Ishikawa (cell line): ENCODE results near the gene ZIC2.

Source experiments
- CEBPB ChIP-seq: IDR thresholded peaks from 2 replicates; pipeline ENCODE4 v1.6.1; 2012
- CREB1 ChIP-seq: IDR thresholded peaks from 2 replicates; pipeline ENCODE4 v1.6.1; 2012; ENCODE audit warnings: low read depth
- EGR1 ChIP-seq: IDR thresholded peaks from 2 replicates; pipeline ENCODE4 v1.6.1; 2012
- EP300 ChIP-seq: IDR thresholded peaks from 2 replicates; pipeline ENCODE4 v1.6.1; 2012; ENCODE audit warnings: borderline replicate concordance
- FOXM1 ChIP-seq: IDR thresholded peaks from 2 replicates; pipeline ENCODE4 v1.6.1; 2012; ENCODE audit warnings: low read depth, borderline replicate concordance
- NFIC ChIP-seq: IDR thresholded peaks from 2 replicates; pipeline ENCODE4 v1.6.1; 2012
- RAD21 ChIP-seq: IDR thresholded peaks from 2 replicates; pipeline ENCODE4 v1.6.1; 2012; ENCODE audit warnings: low read depth
- REST ChIP-seq: IDR thresholded peaks from 2 replicates; pipeline ENCODE4 v1.6.1; 2012; ENCODE audit warnings: low read depth, mild to moderate bottlenecking
- TAF1 ChIP-seq: IDR thresholded peaks from 2 replicates; pipeline ENCODE4 v1.6.1; 2012; ENCODE audit warnings: low read depth, mild to moderate bottlenecking
- TCF12 ChIP-seq: IDR thresholded peaks from 2 replicates; pipeline ENCODE4 v1.6.1; 2012; ENCODE audit warnings: low read depth
- TEAD4 ChIP-seq: IDR thresholded peaks from 2 replicates; pipeline ENCODE4 v1.6.1; 2012
- YY1 ChIP-seq: IDR thresholded peaks from 2 replicates; pipeline ENCODE4 v1.6.1; 2012; ENCODE audit warnings: low read depth
- ZBTB7A ChIP-seq: IDR thresholded peaks from 2 replicates; pipeline ENCODE4 v1.6.1; 2012; ENCODE audit warnings: low read depth
- TF ChIP-seq, protein P1 (sequence below): IDR thresholded peaks from 2 replicates; pipeline ENCODE4 v1.6.1; 2012
- TF ChIP-seq, protein P2 (sequence below): IDR thresholded peaks from 2 replicates; pipeline ENCODE4 v1.6.1; 2012

Gene ZIC2

DNA sequence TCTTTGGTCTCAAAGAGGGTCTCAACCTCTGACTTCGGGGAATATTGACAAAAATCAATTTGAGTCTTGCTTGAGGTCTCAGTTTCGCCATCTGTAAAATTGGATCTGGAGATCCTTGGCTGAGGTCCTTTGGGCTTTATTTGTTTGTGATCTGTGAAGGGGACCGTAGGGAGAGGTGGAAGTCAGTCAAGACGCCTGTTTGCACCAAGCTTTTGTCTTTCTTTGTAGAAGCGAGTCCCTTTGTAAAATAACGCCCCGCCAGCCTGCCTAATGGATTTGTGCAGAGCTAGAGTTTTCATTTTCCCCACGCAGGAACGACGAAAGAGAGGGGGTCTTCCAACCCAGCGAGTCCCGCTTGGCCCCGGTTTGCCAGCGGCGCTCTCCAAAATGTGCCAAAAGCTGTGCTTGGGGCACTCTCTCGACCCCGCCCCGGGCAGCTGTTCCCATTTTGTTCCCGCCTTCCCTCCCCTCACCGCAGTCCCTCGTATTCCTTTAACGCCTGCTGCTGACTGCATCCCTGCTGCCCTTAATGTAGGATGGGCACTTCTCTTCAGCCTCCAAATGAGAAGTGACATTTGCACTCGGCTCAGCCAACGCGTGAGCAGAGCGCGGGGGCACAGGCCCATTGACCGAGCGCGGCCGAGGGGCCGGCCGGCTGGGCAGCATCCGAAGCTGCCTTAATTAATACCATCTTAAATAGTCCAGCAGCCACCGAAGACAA lies 23.0 kb upstream of the ZIC2 start:
- TF ChIP-seq TEAD4 (no peak), RAD21 (no peak), CEBPB (no peak), TAF1 (no peak), EGR1 (no peak), TCF12 (no peak), ZBTB7A (no peak), EP300 (no peak), YY1 (no peak), NFIC (no peak), FOXM1 (no peak), CREB1 (no peak)
- TF ChIP-seq, protein P1, sequence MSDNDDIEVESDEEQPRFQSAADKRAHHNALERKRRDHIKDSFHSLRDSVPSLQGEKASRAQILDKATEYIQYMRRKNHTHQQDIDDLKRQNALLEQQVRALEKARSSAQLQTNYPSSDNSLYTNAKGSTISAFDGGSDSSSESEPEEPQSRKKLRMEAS: no peak
- TF ChIP-seq, protein P2, sequence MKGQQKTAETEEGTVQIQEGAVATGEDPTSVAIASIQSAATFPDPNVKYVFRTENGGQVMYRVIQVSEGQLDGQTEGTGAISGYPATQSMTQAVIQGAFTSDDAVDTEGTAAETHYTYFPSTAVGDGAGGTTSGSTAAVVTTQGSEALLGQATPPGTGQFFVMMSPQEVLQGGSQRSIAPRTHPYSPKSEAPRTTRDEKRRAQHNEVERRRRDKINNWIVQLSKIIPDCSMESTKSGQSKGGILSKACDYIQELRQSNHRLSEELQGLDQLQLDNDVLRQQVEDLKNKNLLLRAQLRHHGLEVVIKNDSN: no peak

- no peak for TF ChIP-seq NFIC
- TF ChIP-seq EGR1: no peak
- TF ChIP-seq TAF1: no peak
- no peak for TF ChIP-seq TCF12
- TF ChIP-seq EP300: no peak
- TF ChIP-seq TEAD4: no peak
- TF ChIP-seq, protein P1: no peak
- TF ChIP-seq, protein P2: no peak
Observed at GRCh38 chr13:99959127-99959539, 22.5 kb upstream of the ZIC2 start.

GRCh38 chr13:99959540-99960230 lies 21.9 kb upstream of the ZIC2 start:
- no peak for TF ChIP-seq TCF12
- TF ChIP-seq EP300: no peak
- TF ChIP-seq, protein P1: no peak
- no peak for TF ChIP-seq TEAD4
- no peak for TF ChIP-seq ZBTB7A
- no peak for TF ChIP-seq CREB1
- no peak for TF ChIP-seq RAD21
- TF ChIP-seq FOXM1: no peak
- TF ChIP-seq REST: no peak
- TF ChIP-seq NFIC: no peak

GRCh38 chr13:99960663-99961311 lies 20.8 kb upstream of the ZIC2 start:
- TF ChIP-seq EGR1 (peak; percentile 36; the same call in 1 of the 2 replicates), ZBTB7A (no peak), CREB1 (no peak), YY1 (no peak)

DNA sequence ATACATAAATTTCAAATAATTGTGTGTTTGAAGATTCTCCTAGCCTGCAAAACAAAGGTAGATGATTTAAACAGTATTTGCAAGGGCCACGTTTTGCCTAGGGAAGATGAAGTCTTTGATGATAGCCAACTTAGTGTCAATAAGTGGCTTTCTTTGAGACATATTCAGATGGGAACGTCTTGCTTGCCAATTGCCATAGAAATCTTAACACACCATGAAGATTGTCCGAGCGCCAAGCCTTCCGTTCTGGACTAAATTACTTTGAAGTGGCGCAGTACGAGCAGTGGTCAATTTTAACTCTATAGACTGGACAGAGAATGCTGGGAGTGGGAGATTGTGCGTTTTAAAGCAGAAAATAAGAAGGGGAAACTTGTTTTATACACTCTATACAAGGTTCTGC lies 19.9 kb upstream of the ZIC2 start:
- TF ChIP-seq REST (no peak), YY1 (no peak), TEAD4 (no peak), TAF1 (no peak), CREB1 (no peak)
- TF ChIP-seq, protein P1: no peak
